SU-DHL-6 (cell line): ENCODE results near the gene RELA.

ENCODE experiments used
- H2AFZ ChIP-seq: fragments of 200-600 bp; sonication (generic); 2 replicates; pipeline ENCODE4 v1.6.1; 2014; ENCODE audit warnings: low read depth, mild to moderate bottlenecking, moderate library complexity, mixed read lengths, antibody characterized with exemption, low read length; ENCODE audit not compliant: severe bottlenecking
- H3F3A ChIP-seq: fragments of 200-600 bp; shearing (Covaris generic); 2 replicates; pipeline ENCODE4 v1.6.0; 2016; ENCODE audit warnings: antibody characterized with exemption, mild to moderate bottlenecking; ENCODE audit not compliant: insufficient read depth
- H3K27ac ChIP-seq: fragments of 200-600 bp; sonication (generic); 2 replicates; pipeline ENCODE4 v1.5.1; 2016; ENCODE audit warnings: low read depth, mild to moderate bottlenecking, low read length, moderate library complexity, mixed read lengths
- H3K27me3 ChIP-seq: fragments of 200-600 bp; sonication (generic), shearing (Covaris generic); 2 replicates; pipeline ENCODE4 v1.6.0; 2014; ENCODE audit warnings: mild to moderate bottlenecking, low read length
- H3K36me3 ChIP-seq: fragments of 200-600 bp; sonication (generic); 2 replicates; pipeline ENCODE4 v1.6.1; 2014; ENCODE audit warnings: mild to moderate bottlenecking, low read length, mixed read lengths
- H3K4me2 ChIP-seq: fragments of 300-600, 200-600 bp; shearing (Covaris generic), sonication (generic); 2 replicates; pipeline ENCODE4 v1.6.0; 2014; ENCODE audit warnings: low read length, low read depth, mild to moderate bottlenecking; ENCODE audit not compliant: poor library complexity, severe bottlenecking
- H3K4me3 ChIP-seq: fragments of 200-600 bp; sonication (generic); 2 replicates; pipeline ENCODE4 v1.5.1; 2014; ENCODE audit warnings: antibody characterized with exemption, low read length, mild to moderate bottlenecking, mixed read lengths; ENCODE audit not compliant: insufficient read depth, poor library complexity, severe bottlenecking
- H3K79me2 ChIP-seq: fragments of 200-600 bp; sonication (generic); 2 replicates; pipeline ENCODE4 v1.6.1; 2014; ENCODE audit warnings: mild to moderate bottlenecking, low read length, moderate library complexity; ENCODE audit not compliant: insufficient read depth
- H3K9ac ChIP-seq: fragments of 200-600 bp; sonication (generic); 2 replicates; pipeline ENCODE4 v1.7.0; 2014; ENCODE audit warnings: mild to moderate bottlenecking, low read length
- H3K9me2 ChIP-seq: fragments of 200-600 bp; sonication (generic); replicated peaks from 2 replicates; pipeline ENCODE4 v1.6.1; 2014; ENCODE audit warnings: low read length; ENCODE audit not compliant: insufficient read depth
- H3K9me3 ChIP-seq: fragments of 200-600 bp; sonication (generic); 2 replicates; pipeline ENCODE4 v1.6.1; 2014; ENCODE audit warnings: low read length, mixed read lengths; ENCODE audit not compliant: insufficient read depth
- H4K20me1 ChIP-seq: fragments of 200-600 bp; sonication (generic); 2 replicates; pipeline ENCODE4 v1.6.1; 2014; ENCODE audit warnings: low read depth, mild to moderate bottlenecking, antibody characterized with exemption, low read length, moderate library complexity, mixed read lengths
- EZH2phosphoT487 ChIP-seq: fragments of 200-600 bp; sonication (generic), shearing (Covaris generic); conservative IDR thresholded peaks from 2 replicates; pipeline ENCODE4 v1.6.1; 2018; ENCODE audit warnings: mild to moderate bottlenecking, antibody characterized with exemption, low read length, moderate library complexity, mixed read lengths
- TF ChIP-seq, protein P1 (sequence below): fragments of 200-600 bp; sonication (generic); IDR thresholded peaks from one replicate; pipeline ENCODE4 v1.5.1; 2017; ENCODE audit warnings: antibody characterized with exemption, mild to moderate bottlenecking, low read length, moderate library complexity; ENCODE audit not compliant: insufficient read depth, poor library complexity, severe bottlenecking

The RELA gene

DNA sequence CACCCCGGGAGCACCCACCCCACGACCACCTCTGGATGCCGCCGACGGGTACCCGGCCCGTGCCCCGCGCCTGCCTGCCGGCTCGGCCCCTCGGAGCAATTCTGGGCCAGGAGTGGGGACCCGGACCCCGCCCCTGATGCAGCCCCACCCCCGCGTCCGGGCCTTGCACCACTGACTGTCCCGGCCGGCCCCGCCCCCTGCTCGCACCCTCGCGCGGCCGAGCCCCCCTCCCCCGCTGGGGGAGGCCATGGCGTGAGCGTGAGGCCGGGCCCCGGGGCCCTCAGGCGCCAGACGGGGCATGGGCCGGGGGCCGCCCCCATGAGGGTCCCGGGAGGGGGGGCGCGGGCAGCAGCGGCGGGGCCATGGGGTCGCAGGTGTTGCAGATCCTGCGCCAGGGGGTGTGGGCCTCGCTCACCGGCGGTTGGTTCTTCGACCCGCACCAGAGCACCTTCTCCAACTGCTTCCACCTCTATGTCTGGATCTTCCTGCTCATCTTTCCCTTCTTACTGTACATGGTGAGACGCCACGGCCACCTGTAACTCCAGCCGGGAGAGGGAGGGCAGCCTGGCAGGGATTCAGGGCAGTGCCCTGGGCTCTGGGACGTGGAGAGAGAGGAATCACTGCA is 46.7 kb downstream of the RELA start:
- Histone ChIP-seq H3K79me2 (peaks cover 35% of the 10 kb centered on the region), H2AFZ (no peak overlapping the region), H3K9me3 (no peaks in the 10 kb centered on the region), H3K4me2 (peak overlapping the region; percentile 91), H3K9me2 (no peaks in the 10 kb centered on the region), H4K20me1 (no peaks in the 10 kb centered on the region; the same call in 1 of the 2 replicates), H3K9ac (peak overlapping the region; percentile 92), H3K4me3 (peak overlapping the region; percentile 86), H3F3A (no peaks in the 10 kb centered on the region), H3K27me3 (no peaks in the 10 kb centered on the region), H3K27ac (peak overlapping the region; percentile 76), H3K36me3 (no peaks in the 10 kb centered on the region)
- TF ChIP-seq, protein P1, sequence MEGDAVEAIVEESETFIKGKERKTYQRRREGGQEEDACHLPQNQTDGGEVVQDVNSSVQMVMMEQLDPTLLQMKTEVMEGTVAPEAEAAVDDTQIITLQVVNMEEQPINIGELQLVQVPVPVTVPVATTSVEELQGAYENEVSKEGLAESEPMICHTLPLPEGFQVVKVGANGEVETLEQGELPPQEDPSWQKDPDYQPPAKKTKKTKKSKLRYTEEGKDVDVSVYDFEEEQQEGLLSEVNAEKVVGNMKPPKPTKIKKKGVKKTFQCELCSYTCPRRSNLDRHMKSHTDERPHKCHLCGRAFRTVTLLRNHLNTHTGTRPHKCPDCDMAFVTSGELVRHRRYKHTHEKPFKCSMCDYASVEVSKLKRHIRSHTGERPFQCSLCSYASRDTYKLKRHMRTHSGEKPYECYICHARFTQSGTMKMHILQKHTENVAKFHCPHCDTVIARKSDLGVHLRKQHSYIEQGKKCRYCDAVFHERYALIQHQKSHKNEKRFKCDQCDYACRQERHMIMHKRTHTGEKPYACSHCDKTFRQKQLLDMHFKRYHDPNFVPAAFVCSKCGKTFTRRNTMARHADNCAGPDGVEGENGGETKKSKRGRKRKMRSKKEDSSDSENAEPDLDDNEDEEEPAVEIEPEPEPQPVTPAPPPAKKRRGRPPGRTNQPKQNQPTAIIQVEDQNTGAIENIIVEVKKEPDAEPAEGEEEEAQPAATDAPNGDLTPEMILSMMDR: no peak
- TF ChIP-seq EZH2phosphoT487: no peak

DNA sequence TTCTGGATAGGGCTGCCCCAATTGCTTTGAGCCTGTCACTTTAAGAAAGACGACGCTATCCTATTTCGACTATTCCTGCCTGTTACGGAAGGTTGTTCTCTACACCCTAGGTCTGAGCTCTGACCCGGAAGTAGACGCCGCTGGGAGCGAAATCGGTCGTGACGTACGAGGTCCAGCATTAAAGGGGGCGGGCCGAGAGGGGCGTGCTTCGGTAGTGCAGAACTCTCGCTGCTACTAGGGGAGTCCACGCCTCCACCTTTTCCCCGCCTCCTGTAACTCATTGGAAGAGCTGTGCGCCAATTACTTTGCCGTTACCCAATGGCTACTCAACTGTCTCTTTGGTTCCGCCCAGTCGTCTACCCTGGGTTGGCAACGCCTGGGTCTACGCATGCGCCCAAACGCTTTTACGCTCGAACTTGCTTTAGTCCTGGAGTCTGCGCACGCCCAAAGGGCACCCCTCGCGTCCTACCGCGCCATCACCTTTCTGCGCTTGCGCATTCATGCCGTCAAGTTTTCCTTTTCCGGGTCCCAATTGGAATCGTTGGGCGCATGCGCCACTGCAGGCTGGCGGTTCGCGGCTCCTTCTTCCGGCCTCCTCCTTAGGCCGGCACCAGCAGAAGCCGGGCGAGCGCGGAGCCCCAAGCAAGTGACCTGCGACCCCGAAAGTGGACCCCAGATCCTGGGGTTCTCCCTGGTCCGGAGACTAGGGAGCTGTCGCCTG is 47.3 kb downstream of the RELA start, which contains the start of gene PCNX3:
Gene PCNX3, plus strand, starts transcription at position 548 of the 721 bp plus-strand sequence. CDS start 536 bp downstream, outside the sequence.
- no peaks in the 10 kb centered on the region for H3K27me3 ChIP-seq
- H3K27ac ChIP-seq: peak within 1 kb of the TSS; percentile 76
- H3K9ac ChIP-seq: peak within 1 kb of the TSS; percentile 92
- H3F3A ChIP-seq: no peaks in the 10 kb centered on the region
- H3K9me2 ChIP-seq: no peaks in the 10 kb centered on the region
- peak within 1 kb of the TSS; percentile 91 for H3K4me2 ChIP-seq
- H2AFZ ChIP-seq: peak within 1 kb of the TSS; percentile 32
- no peaks in the 10 kb centered on the region; the same call in 1 of the 2 replicates for H4K20me1 ChIP-seq
- peaks cover 35% of the 10 kb centered on the region for H3K79me2 ChIP-seq
- H3K36me3 ChIP-seq: no peaks in the 10 kb centered on the region
- TF ChIP-seq EZH2phosphoT487: no peak
- TF ChIP-seq, protein P1: no peak
- H3K9me3 ChIP-seq: no peaks in the 10 kb centered on the region
- peak within 1 kb of the TSS; percentile 86 for H3K4me3 ChIP-seq

DNA sequence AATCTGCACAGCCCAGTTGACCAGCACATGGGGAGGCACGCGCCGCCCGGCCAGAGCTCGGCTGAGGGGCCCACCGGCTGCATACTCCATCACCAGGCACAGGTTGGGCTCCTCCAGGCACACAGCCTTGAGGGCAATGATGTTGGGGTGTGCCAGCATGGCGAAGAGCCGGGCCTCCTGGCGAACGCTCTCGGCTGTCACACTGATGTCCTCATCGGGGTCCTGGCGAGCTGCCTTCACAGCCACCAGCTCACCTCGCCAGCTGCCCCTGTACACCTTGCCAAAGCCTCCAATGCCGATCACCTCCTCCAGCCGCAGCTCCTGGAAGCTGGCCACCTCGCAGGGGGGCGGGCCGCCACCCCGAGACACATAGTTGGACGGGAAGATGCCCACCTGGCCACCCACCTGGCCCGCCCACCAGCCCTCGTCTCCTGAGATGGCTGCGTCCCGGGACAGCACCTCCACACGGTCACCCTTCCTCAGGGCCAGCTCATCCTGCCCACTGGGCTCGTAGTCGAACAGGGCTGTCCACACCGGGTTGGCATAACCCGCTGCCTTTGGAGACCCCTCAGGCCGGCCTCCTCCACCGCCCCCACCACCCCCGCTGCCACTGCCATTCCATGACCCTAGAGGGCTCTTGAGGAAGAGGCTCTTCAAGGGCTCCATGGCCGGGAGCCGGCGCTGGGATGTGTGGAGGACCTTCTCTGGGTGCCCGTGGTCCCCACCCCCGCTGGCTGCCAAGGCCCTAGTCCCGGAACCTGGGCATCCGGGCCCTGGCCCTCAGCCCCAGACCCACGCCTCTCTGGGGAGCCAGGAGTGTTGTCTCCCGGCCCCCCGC is 49.4 kb downstream of the RELA start:
- no peaks in the 10 kb centered on the region for H3K27me3 ChIP-seq
- no peaks in the 10 kb centered on the region; the same call in 1 of the 2 replicates for H4K20me1 ChIP-seq
- H3K4me3 ChIP-seq: peak overlapping the region; percentile 85
- H3K9me3 ChIP-seq: no peaks in the 10 kb centered on the region
- H3K36me3 ChIP-seq: no peaks in the 10 kb centered on the region
- H3F3A ChIP-seq: no peaks in the 10 kb centered on the region
- H3K4me2 ChIP-seq: peak overlapping the region; percentile 78
- H3K9ac ChIP-seq: peak overlapping the region; percentile 75
- H2AFZ ChIP-seq: peak overlapping the region; percentile 36
- H3K27ac ChIP-seq: peak overlapping the region; percentile 70
- no peaks in the 10 kb centered on the region for H3K9me2 ChIP-seq
- TF ChIP-seq, protein P1: no peak
- TF ChIP-seq EZH2phosphoT487: no peak
- peaks cover 30% of the 10 kb centered on the region for H3K79me2 ChIP-seq
